H9 (cell line): Measurements from ENCODE around the gene ETFDH. TPM values are rescaled to one million over a fixed set of nuclear protein-coding genes. Genes with fewer than 3 reads are reported as not detected.

Experiments
- DNase-seq: peaks from one replicate; pipeline ENCODE4 v3.0.0-alpha.2; 2017
- H2AFZ ChIP-seq: one replicate; pipeline ENCODE4 v1.6.1; 2013; ENCODE audit warnings: mild to moderate bottlenecking, low read length, control low read depth, moderate library complexity
- H2AK5ac ChIP-seq: 2 replicates; pipeline ENCODE4 v1.6.1; 2013; ENCODE audit warnings: low read length, control low read depth, mixed read lengths; ENCODE audit not compliant: insufficient read length
- H2BK120ac ChIP-seq: one replicate; pipeline ENCODE4 v1.6.1; 2013; ENCODE audit warnings: low read depth, mild to moderate bottlenecking, low read length, control low read depth, inconsistent platforms; ENCODE audit not compliant: poor library complexity, severe bottlenecking
- H2BK12ac ChIP-seq: 2 replicates; pipeline ENCODE4 v1.6.1; 2013; ENCODE audit warnings: low read length, control low read depth, mixed read lengths, low read depth; ENCODE audit not compliant: insufficient read length
- H2BK15ac ChIP-seq: 2 replicates; pipeline ENCODE4 v1.6.1; 2013; ENCODE audit warnings: low read depth, low read length, control low read depth
- H2BK20ac ChIP-seq: one replicate; pipeline ENCODE4 v1.6.1; 2013; ENCODE audit warnings: low read depth, mild to moderate bottlenecking, low read length, control low read depth, inconsistent platforms; ENCODE audit not compliant: poor library complexity, severe bottlenecking
- H2BK5ac ChIP-seq: 2 replicates; pipeline ENCODE4 v1.6.1; 2013; ENCODE audit warnings: low read length, control low read depth, mixed read lengths; ENCODE audit not compliant: insufficient read length
- H3K14ac ChIP-seq: 2 replicates; pipeline ENCODE4 v1.6.1; 2013; ENCODE audit warnings: low read length, control low read depth; ENCODE audit not compliant: insufficient read depth
- H3K18ac ChIP-seq: 2 replicates; pipeline ENCODE4 v1.6.1; 2013; ENCODE audit warnings: low read depth, mild to moderate bottlenecking, mixed read lengths, low read length, control low read depth; ENCODE audit not compliant: insufficient read length
- H3K23ac ChIP-seq: 2 replicates; pipeline ENCODE4 v1.6.1; 2013; ENCODE audit warnings: low read length, control low read depth, mixed read lengths, low read depth; ENCODE audit not compliant: insufficient read length
- H3K23me2 ChIP-seq: 2 replicates; pipeline ENCODE4 v1.6.1; 2013; ENCODE audit warnings: low read depth, mild to moderate bottlenecking, mixed read lengths, low read length, control low read depth; ENCODE audit not compliant: insufficient read length, poor library complexity, severe bottlenecking
- H3K27ac ChIP-seq: 2 replicates; pipeline ENCODE4 v1.5.1; 2013; ENCODE audit warnings: low read length, control low read depth, mixed read lengths, low read depth; ENCODE audit not compliant: insufficient read length
- H3K27me3 ChIP-seq: 2 replicates; pipeline ENCODE4 v1.6.1; 2013; ENCODE audit warnings: low read length, control low read depth, inconsistent platforms; ENCODE audit not compliant: insufficient read depth
- H3K4ac ChIP-seq: 2 replicates; pipeline ENCODE4 v1.6.1; 2013; ENCODE audit warnings: low read depth, mild to moderate bottlenecking, control low read depth, inconsistent platforms, low read length, moderate library complexity
- H3K4me1 ChIP-seq: 2 replicates; pipeline ENCODE4 v1.6.1; 2013; ENCODE audit warnings: low read length, control low read depth, inconsistent platforms; ENCODE audit not compliant: insufficient read depth
- H3K4me2 ChIP-seq: 2 replicates; pipeline ENCODE4 v1.6.1; 2013; ENCODE audit warnings: low read length, control low read depth, mixed read lengths; ENCODE audit not compliant: insufficient read length, insufficient read depth
- H3K56ac ChIP-seq: 2 replicates; pipeline ENCODE4 v1.6.1; 2013; ENCODE audit warnings: low read depth, mild to moderate bottlenecking, mixed read lengths, low read length, control low read depth; ENCODE audit not compliant: insufficient read length
- H3K79me1 ChIP-seq: 2 replicates; pipeline ENCODE4 v1.6.1; 2013; ENCODE audit warnings: low read depth, mild to moderate bottlenecking, moderate library complexity, low read length, control low read depth, inconsistent platforms; ENCODE audit not compliant: insufficient read depth, poor library complexity, severe bottlenecking
- H3K79me2 ChIP-seq: 2 replicates; pipeline ENCODE4 v1.6.1; 2013; ENCODE audit warnings: low read length, control low read depth, inconsistent platforms; ENCODE audit not compliant: insufficient read depth
- H3K9ac ChIP-seq: 2 replicates; pipeline ENCODE4 v1.6.1; 2013; ENCODE audit warnings: low read length, control low read depth, mixed read lengths; ENCODE audit not compliant: insufficient read length; ENCODE audit errors: extremely low read depth
- H3K9me3 ChIP-seq: one replicate; pipeline ENCODE4 v1.6.1; 2013; ENCODE audit warnings: low read depth, low read length, inconsistent platforms; ENCODE audit not compliant: control insufficient read depth
- H3T11ph ChIP-seq: one replicate; pipeline ENCODE4 v1.6.1; 2013; ENCODE audit warnings: mild to moderate bottlenecking, low read length, control low read depth, inconsistent platforms
- H4K20me1 ChIP-seq: one replicate; pipeline ENCODE4 v1.6.1; 2013; ENCODE audit not compliant: control insufficient read depth, insufficient read length, insufficient read depth
- H4K5ac ChIP-seq: 2 replicates; pipeline ENCODE4 v1.6.1; 2013; ENCODE audit warnings: low read depth, mild to moderate bottlenecking, mixed read lengths, low read length, control low read depth; ENCODE audit not compliant: insufficient read length
- H4K8ac ChIP-seq: replicated peaks from 2 replicates; pipeline ENCODE4 v1.6.1; 2013; ENCODE audit warnings: low read length, control low read depth, mixed read lengths, low read depth; ENCODE audit not compliant: insufficient read length
- H4K91ac ChIP-seq: 2 replicates; pipeline ENCODE4 v1.6.1; 2013; ENCODE audit warnings: low read depth, mild to moderate bottlenecking, moderate library complexity, mixed read lengths, low read length, control low read depth; ENCODE audit not compliant: insufficient read length
- H3K27ac Mint-ChIP-seq, 3 experiments: 2 replicates in 2 of 3; 3 replicates in 1 of 3; pipeline ENCODE4 v1.8.0; 2020 to 2021; ENCODE audit warnings: mixed read lengths in 3 of 3, mild to moderate bottlenecking in 1 of 3, moderate library complexity in 1 of 3
- H3K27me3 Mint-ChIP-seq: 2 replicates; pipeline ENCODE4 v1.8.0; 2021; ENCODE audit warnings: low read depth, mild to moderate bottlenecking, moderate library complexity, mixed read lengths
- H3K36me3 Mint-ChIP-seq, 3 experiments: 2 replicates in 2 of 3; 3 replicates in 1 of 3; pipeline ENCODE4 v1.8.0; 2020 to 2021; ENCODE audit warnings: low read depth in 3 of 3, mixed read lengths in 3 of 3; ENCODE audit not compliant: insufficient read depth in 1 of 3
- H3K4me1 Mint-ChIP-seq, 2 experiments: 2 replicates each; pipeline ENCODE4 v1.8.0; 2020; ENCODE audit warnings: mixed read lengths in 2 of 2
- H3K4me3 Mint-ChIP-seq, 2 experiments: 2 replicates in 1 of 2; 3 replicates in 1 of 2; pipeline ENCODE4 v1.8.0; 2020 to 2021; ENCODE audit warnings: mild to moderate bottlenecking in 2 of 2, mixed read lengths in 2 of 2, moderate library complexity in 1 of 2
- H3K9me3 Mint-ChIP-seq, 2 experiments: 2 replicates in 1 of 2; 3 replicates in 1 of 2; pipeline ENCODE4 v1.8.0; 2020; ENCODE audit warnings: mild to moderate bottlenecking in 2 of 2, mixed read lengths in 2 of 2, moderate library complexity in 1 of 2
- CTCF ChIP-seq: fragments of 200-600 bp; sonication (generic); conservative IDR thresholded peaks from 3 replicates; pipeline ENCODE4 v1.8.0; 2021; ENCODE audit warnings: antibody characterized with exemption, mild to moderate bottlenecking
- WGBS: extraction: QIAGEN DNeasy Blood & Tissue Kit; methylation state at CpG from one replicate; pipeline ENCODE4 v1.1.7; 2013; ENCODE audit warnings: missing lambda C conversion rate, low lambda C conversion rate, mixed read lengths; ENCODE audit not compliant: insufficient read length; ENCODE audit errors: extremely low coverage; 5-methylcytosine and 5-hydroxymethylcytosine counted together
- total RNA-seq: library from RNA; stranded (reverse); gene quantifications from 2 replicates; pipeline ENCODE4 v1.2.1, GENCODE V29; 2021

Gene ETFDH
- total RNA-seq, 1 experiment from 2014 or later = 12.8 TPM

- Histone ChIP-seq H2AK5ac (no peak within 1 kb of the TSS), H4K5ac (peak within 1 kb of the TSS; percentile 14), H4K8ac (no peak within 1 kb of the TSS), H3K4ac (peak within 1 kb of the TSS; percentile 46; the same call in 1 of the 2 replicates), H3K14ac (peak within 1 kb of the TSS; percentile 98), H2BK20ac (no peak within 1 kb of the TSS), H3K9ac (peak within 1 kb of the TSS; percentile 79), H3K4me2 (peak within 1 kb of the TSS; percentile 95), H3T11ph (no peak within 1 kb of the TSS), H2BK15ac (no peak within 1 kb of the TSS), H3K27ac (no peak within 1 kb of the TSS), H4K20me1 (no peaks in the 10 kb centered on the region), H2BK120ac (no peak within 1 kb of the TSS), H3K9me3 (no peaks in the 10 kb centered on the region), H3K18ac (peak within 1 kb of the TSS; percentile 81), H2AFZ (no peak within 1 kb of the TSS), H3K79me1 (peaks cover 3% of the 10 kb centered on the region), H3K27me3 (no peaks in the 10 kb centered on the region), H4K91ac (no peak within 1 kb of the TSS), H3K23me2 (peaks cover 13% of the 10 kb centered on the region), H2BK12ac (no peak within 1 kb of the TSS), H3K23ac (peak within 1 kb of the TSS; percentile 7), H2BK5ac (no peak within 1 kb of the TSS), H3K4me1 (no peaks in the 10 kb centered on the region), H3K56ac (no peak within 1 kb of the TSS), H3K79me2 (peaks cover 5% of the 10 kb centered on the region; the same call in 1 of the 2 replicates)
- H3K4me1 Mint-ChIP-seq = peaks cover 11 to 15% of the 10 kb centered on the region in 2 experiments
- H3K36me3 Mint-ChIP-seq = peaks cover 5 to 13% (median 11%) of the 10 kb centered on the region in 3 experiments
- H3K4me3 Mint-ChIP-seq = peak within 1 kb of the TSS; percentile 98 to 99
- no peak for TF ChIP-seq CTCF
- no CpG with 5 or more reads among the region's 20 CpGs for WGBS
- peak within 1 kb of the TSS; percentile 96 to 99 (median 97) for H3K27ac Mint-ChIP-seq
- H3K9me3 Mint-ChIP-seq = no peaks in the 10 kb centered on the region
- DNase-seq = no peak
- no peaks in the 10 kb centered on the region for H3K27me3 Mint-ChIP-seq
Measured at GRCh38 chr4:158671665-158671914, 506 bp upstream of the ETFDH start, which contains the start of gene C4orf46. Gene C4orf46, minus strand, starts transcription at chr4:158671887. Its CDS starts 86 bp downstream, at chr4:158671801.
